ENCODE measurements around the gene RNASE11.

Gene RNASE11

DNA sequence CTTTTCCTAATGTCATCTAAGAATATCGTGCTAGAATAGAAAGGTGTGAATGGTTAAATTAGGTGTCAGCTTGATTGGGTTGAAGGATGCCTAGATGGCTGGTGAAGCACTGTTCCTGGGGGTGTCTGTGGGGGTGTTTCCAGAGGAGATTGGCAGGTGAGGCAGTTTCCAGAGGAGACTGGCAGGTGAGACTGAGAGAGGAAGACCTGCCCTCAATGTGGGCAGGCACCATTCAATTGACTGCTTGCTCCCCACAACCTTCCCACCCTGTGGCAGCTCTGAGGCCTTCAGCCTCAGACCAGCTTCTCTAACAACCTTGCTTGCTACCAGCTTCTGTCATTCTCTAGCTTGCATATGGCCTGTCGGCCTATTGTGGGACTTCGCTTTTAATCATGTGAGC, 36.2 kb downstream of the RNASE11 start:
- Histone ChIP-seq H3K27me3 (ENCODE audit: insufficient read depth, low read length) (no peaks in the 10 kb centered on the region), H3K36me3 (ENCODE audit: insufficient read depth, low read depth, low read length) (no peaks in the 10 kb centered on the region), H3K27ac (ENCODE audit: low read length) (no peak overlapping the region), H3K9me3 (ENCODE audit: insufficient read depth, low read depth, low read length) (no peaks in the 10 kb centered on the region), H3K4me3 (ENCODE audit: low read length) (no peak overlapping the region), H3K4me1 (ENCODE audit: insufficient read depth, low read length) (0 out of 2 replicates have a peak, but pooled peaks cover 8% of the 10 kb centered on the region), H3K9ac (ENCODE audit: low read depth, low read length) (no peak overlapping the region)

DNA sequence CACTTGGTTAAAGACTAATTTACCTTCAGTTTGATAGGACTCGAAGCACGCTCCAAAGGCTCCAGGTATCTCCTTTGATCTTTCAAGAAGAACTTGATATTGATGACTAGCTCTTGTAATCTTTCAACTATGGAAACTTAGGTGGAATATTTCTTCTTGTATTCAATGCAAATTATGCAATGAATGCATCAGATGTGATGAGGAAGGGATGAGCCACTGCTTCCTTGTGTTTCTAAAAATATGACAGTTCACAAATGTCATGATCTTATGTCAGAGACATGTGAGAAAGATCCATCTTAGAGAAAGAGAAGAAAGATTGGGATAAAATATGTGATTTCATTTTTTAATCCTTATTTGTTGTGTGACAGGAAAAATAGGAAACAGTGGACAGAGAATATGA, 36.9 kb downstream of the RNASE11 start:
- H3K27ac ChIP-seq (ENCODE audit: low read length) = no peak overlapping the region
- no peaks in the 10 kb centered on the region for H3K9me3 ChIP-seq (ENCODE audit: insufficient read depth, low read depth, low read length)
- H3K9ac ChIP-seq (ENCODE audit: low read depth, low read length) = no peak overlapping the region
- 0 out of 2 replicates have a peak, but pooled peaks cover 2% of the 10 kb centered on the region for H3K4me1 ChIP-seq (ENCODE audit: insufficient read depth, low read length)
- H3K36me3 ChIP-seq (ENCODE audit: insufficient read depth, low read depth, low read length) = no peaks in the 10 kb centered on the region
- no peaks in the 10 kb centered on the region for H3K27me3 ChIP-seq (ENCODE audit: insufficient read depth, low read length)
- H3K4me3 ChIP-seq (ENCODE audit: low read length) = no peak overlapping the region

DNA sequence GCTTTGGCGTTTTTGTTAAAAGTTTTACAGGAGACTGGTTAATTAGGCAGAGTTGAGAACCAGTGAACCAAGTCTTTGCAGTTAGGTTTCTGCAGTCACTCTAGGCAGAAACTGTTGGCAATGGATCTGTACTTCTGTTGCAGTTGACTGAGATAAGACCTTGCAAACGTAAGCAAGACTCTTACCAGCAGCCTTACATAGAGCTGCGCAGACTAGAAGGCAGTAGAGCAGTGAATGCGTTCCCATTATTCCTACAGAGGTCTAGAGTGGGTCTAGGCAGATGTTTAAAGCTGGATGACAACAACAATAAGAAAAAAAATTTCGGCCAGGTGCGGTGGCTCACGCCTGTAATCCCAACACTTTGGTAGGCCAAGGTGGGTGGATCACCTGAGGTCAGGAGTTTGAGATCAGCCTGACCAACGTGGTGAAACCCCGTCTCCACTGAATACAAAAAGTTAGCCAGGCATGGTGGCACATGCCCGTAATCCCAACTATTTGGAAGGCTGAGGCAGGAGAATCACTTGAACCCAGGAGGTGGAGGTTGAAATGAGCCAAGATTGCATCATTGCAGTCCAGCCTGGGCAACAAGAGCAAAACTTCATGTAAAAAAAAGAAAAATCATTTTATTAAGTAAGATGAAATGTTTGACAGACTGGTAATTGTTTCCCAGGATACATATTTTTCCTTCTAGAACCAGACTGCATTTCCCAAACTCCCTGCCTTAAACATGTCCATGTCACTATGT, 39.2 kb downstream of the RNASE11 start:
- Histone ChIP-seq H3K4me3 (ENCODE audit: low read length) (no peak overlapping the region), H3K9ac (ENCODE audit: low read depth, low read length) (no peak overlapping the region), H3K4me1 (ENCODE audit: insufficient read depth, low read length) (no peaks in the 10 kb centered on the region), H3K27ac (ENCODE audit: low read length) (no peak overlapping the region), H3K36me3 (ENCODE audit: insufficient read depth, low read depth, low read length) (no peaks in the 10 kb centered on the region), H3K9me3 (ENCODE audit: insufficient read depth, low read depth, low read length) (no peaks in the 10 kb centered on the region), H3K27me3 (ENCODE audit: insufficient read depth, low read length) (no peaks in the 10 kb centered on the region)

DNA sequence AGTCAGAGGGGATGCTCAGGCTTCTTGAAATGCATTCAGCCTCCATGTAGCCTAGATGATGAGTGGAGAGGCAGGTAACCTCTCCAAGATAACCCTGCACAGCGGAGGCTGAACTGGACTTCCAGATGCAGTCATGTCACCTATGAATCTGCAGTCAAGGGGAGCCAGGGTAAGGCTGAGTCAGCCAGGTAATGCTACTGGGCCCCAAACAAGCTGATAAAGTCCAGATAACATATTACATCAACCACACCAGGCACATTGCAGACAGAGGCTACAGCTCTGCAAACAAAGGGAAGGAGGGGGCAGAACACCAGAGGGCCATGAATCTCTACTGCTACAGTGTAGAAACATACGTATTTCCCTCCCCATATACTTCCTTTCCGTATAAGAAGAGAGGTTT, 40.9 kb downstream of the RNASE11 start:
- no peaks in the 10 kb centered on the region for H3K36me3 ChIP-seq (ENCODE audit: insufficient read depth, low read depth, low read length)
- H3K27me3 ChIP-seq (ENCODE audit: insufficient read depth, low read length) = no peaks in the 10 kb centered on the region

DNA sequence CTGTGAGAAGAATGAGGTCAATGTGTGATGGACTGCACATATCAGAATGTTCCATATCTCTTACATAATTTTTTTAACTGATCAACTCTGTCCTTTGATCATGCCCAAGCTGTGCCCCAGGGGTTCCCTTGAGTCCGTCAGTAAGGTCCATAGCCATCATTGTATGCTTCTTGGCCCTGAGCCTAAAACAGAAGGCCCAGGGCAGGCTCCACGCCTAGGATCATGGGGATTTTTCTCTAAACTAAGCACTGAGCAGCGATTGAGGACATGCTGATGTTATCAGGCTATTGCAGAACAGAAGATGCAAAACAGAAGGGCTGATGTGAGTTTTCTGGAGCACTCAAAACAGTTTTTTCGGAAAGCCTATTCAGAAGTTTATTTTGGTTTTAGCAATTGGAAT, 47.9 kb downstream of the RNASE11 start:
- no peak overlapping the region for H3K9ac ChIP-seq (ENCODE audit: low read depth, low read length)
- H3K27me3 ChIP-seq (ENCODE audit: insufficient read depth, low read length) = no peaks in the 10 kb centered on the region
- no peaks in the 10 kb centered on the region for H3K9me3 ChIP-seq (ENCODE audit: insufficient read depth, low read depth, low read length)
- H3K27ac ChIP-seq (ENCODE audit: low read length) = no peak overlapping the region
- H3K4me1 ChIP-seq (ENCODE audit: insufficient read depth, low read length) = no peaks in the 10 kb centered on the region
- no peaks in the 10 kb centered on the region for H3K36me3 ChIP-seq (ENCODE audit: insufficient read depth, low read depth, low read length)
- no peak overlapping the region for H3K4me3 ChIP-seq (ENCODE audit: low read length)

More for the DNA sequence above, 40.9 kb downstream of the RNASE11 start:
- Histone ChIP-seq H3K27ac (ENCODE audit: low read length) (no peak overlapping the region), H3K9me3 (ENCODE audit: insufficient read depth, low read depth, low read length) (no peaks in the 10 kb centered on the region), H3K9ac (ENCODE audit: low read depth, low read length) (no peak overlapping the region), H3K4me3 (ENCODE audit: low read length) (no peak overlapping the region), H3K4me1 (ENCODE audit: insufficient read depth, low read length) (no peaks in the 10 kb centered on the region)

Measured in iPS-20b (cell line).